Upper lobe of right lung (tissue), 1 donor: ENCODE measurements around the gene HCCS. TPM values are rescaled to one million over a fixed set of nuclear protein-coding genes. Genes with fewer than 3 reads are reported as not detected.
"Not testable (repeated sequence)": the region's sequence is repeated elsewhere in the genome, so short reads cannot be mapped to it uniquely, and the experiment has no call there.

Experiments used
- ATAC-seq: fragments of 200-7000 bp; cut with Tn5 transposase; one replicate; pipeline ENCODE4 v1.9.1; 2020; ENCODE audit warnings: mild to moderate bottlenecking, moderate library complexity
- DNase-seq: peaks from one replicate; pipeline ENCODE4 v3.0.0-alpha.2; 2020
- H3K27ac ChIP-seq: fragments of 200-600 bp; one replicate; pipeline ENCODE4 v1.8.0; 2022
- H3K27me3 ChIP-seq: fragments of 200-600 bp; one replicate; pipeline ENCODE4 v1.8.0; 2022; ENCODE audit warnings: mild to moderate bottlenecking
- H3K36me3 ChIP-seq: fragments of 200-600 bp; one replicate; pipeline ENCODE4 v1.8.0; 2022
- H3K4me1 ChIP-seq: fragments of 200-600 bp; one replicate; pipeline ENCODE4 v1.8.0; 2022
- H3K4me3 ChIP-seq: fragments of 200-600 bp; one replicate; pipeline ENCODE4 v1.8.0; 2022; ENCODE audit warnings: mild to moderate bottlenecking
- H3K9me3 ChIP-seq: fragments of 200-600 bp; one replicate; pipeline ENCODE4 v1.8.0; 2022
- intact Hi-C: fragments of 100-400 bp; cut with DNase I; formaldehyde crosslinking; loops from one replicate; pipeline ENCODE4 v1.11.0; 2022
- total RNA-seq: library from RNA; stranded (reverse); fragmentation: NEBNext Ultra II Directional; extraction: Animal tissue kit (Norgen Biotek cat#: 25700); gene quantifications from one replicate; pipeline ENCODE4 v1.2.1, GENCODE V29; 2021
- TF ChIP-seq, protein P1 (sequence below): fragments of 200-600 bp; IDR thresholded peaks from one replicate; pipeline ENCODE4 v1.8.0; 2022; ENCODE audit warnings: antibody characterized with exemption
- donor health status: DM: no; HTN: yes; CAD: no; lungs with severe emphysema.

Gene HCCS
- total RNA-seq, 1 donor from 2014 or later: 19.4 TPM

DNA sequence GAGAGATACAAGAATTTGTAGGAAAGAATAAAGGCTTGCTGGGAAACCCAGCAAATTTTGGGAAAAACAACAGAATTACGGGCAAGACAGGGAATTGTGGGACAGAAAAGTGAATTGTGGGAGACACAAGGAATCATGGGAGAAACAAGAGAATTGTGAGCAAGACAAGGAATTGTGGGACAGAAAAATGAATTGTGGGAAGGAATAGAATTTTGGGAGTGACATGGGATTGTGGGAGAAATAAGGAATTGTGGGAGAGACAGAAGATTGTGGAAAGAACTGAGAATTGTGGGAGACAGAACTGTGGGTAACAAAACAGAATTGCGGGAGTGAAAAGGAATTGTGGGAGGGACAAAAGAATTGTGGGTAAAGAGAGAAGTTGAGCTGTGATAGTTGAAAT lies 1.2 kb upstream of the HCCS start:
- peaks cover 5% of the 10 kb centered on the region for H3K4me1 ChIP-seq
- H3K27me3 ChIP-seq: no peaks in the 10 kb centered on the region
- peaks cover 4% of the 10 kb centered on the region for H3K36me3 ChIP-seq
- H3K27ac ChIP-seq: no peak overlapping the region
- intact Hi-C loops: no loop called here
- no peaks in the 10 kb centered on the region for H3K9me3 ChIP-seq
- TF ChIP-seq, protein P1, sequence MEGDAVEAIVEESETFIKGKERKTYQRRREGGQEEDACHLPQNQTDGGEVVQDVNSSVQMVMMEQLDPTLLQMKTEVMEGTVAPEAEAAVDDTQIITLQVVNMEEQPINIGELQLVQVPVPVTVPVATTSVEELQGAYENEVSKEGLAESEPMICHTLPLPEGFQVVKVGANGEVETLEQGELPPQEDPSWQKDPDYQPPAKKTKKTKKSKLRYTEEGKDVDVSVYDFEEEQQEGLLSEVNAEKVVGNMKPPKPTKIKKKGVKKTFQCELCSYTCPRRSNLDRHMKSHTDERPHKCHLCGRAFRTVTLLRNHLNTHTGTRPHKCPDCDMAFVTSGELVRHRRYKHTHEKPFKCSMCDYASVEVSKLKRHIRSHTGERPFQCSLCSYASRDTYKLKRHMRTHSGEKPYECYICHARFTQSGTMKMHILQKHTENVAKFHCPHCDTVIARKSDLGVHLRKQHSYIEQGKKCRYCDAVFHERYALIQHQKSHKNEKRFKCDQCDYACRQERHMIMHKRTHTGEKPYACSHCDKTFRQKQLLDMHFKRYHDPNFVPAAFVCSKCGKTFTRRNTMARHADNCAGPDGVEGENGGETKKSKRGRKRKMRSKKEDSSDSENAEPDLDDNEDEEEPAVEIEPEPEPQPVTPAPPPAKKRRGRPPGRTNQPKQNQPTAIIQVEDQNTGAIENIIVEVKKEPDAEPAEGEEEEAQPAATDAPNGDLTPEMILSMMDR: no peak
- no peak overlapping the region for H3K4me3 ChIP-seq
- ATAC-seq (no peak), DNase-seq (no peak)

DNA sequence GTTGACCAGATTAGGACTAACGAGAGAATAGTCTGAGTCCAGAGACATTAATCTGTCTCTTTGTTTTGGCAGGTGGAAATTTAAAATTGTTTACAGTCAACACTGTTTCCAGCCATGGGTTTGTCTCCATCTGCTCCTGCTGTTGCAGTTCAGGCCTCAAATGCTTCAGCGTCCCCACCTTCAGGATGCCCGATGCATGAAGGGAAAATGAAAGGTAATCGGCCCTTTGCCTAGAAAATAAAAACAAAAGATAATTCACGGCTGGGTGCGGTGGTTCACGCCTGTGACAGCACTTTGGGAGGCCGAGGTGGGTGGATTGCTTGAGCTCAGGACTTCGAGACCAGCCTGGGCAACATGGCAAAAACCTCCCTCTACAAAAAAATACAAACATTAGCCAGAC lies 815 bp downstream of the HCCS start:
- intact Hi-C loops: no loop called here
- H3K36me3 ChIP-seq: peaks cover 23% of the 10 kb centered on the region
- peak overlapping the region; percentile 68 for H3K4me3 ChIP-seq
- no peak for DNase-seq
- no peaks in the 10 kb centered on the region for H3K9me3 ChIP-seq
- H3K4me1 ChIP-seq: peaks cover 5% of the 10 kb centered on the region
- TF ChIP-seq, protein P1: no peak
- peak overlapping the region; percentile 81 for H3K27ac ChIP-seq
- H3K27me3 ChIP-seq: no peaks in the 10 kb centered on the region
- no peak for ATAC-seq

DNA sequence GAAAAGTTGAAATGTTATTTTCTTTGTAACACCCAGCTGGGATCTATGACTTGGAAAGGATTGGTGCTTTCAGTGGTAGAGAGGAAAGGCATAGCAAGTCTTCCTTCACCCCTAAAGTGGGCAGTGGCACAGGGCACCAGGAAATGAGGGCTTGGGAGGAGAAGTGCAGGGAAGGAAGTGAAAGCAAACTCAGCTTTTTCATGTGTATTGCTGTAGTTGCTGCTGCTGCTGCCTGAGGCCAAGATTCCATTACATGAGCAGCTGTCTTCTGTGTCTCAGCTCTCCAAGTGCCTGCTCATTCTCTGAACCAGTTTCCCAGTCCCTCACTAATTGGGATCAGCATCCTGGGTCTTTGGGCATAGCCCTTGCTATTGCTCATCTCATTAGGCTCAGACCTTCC lies 2.6 kb downstream of the HCCS start:
- peak; percentile 28 for ATAC-seq
- no peak overlapping the region for H3K27ac ChIP-seq
- intact Hi-C loops: no loop called here

DNA sequence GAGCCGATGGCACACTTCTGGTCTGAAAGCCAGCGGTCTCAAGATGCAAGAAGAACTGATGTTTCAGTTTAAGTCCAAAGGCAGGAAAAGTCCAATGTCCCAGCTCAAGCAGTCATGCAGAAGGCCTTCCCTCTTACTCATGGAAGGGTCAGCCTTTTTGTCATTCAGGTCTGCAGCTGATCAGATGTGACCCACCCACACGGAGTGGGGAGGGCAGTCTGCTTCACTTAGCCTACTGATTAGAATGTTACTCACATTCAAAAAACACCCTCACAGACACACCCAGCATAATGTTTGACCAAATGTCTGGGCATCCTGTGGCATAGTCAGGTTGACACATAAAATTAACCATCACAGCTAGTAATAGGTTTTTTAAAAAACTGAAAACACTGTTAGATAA lies 6.6 kb downstream of the HCCS start:
- H3K36me3 ChIP-seq: peaks cover 69% of the 10 kb centered on the region
- H3K27ac ChIP-seq: no peak overlapping the region
- TF ChIP-seq, protein P1: no peak
- intact Hi-C loops: no loop called here
- DNase-seq (no peak), ATAC-seq (no peak)
- no peak overlapping the region for H3K4me3 ChIP-seq
- H3K4me1 ChIP-seq: no peaks in the 10 kb centered on the region
- H3K27me3 ChIP-seq: no peaks in the 10 kb centered on the region
- H3K9me3 ChIP-seq: no peaks in the 10 kb centered on the region

More for the DNA sequence above, 2.6 kb downstream of the HCCS start:
- Histone ChIP-seq H3K4me1 (peaks cover 5% of the 10 kb centered on the region), H3K4me3 (no peak overlapping the region), H3K36me3 (peaks cover 40% of the 10 kb centered on the region), H3K27me3 (no peaks in the 10 kb centered on the region), H3K9me3 (no peaks in the 10 kb centered on the region)
- TF ChIP-seq, protein P1: no peak
- no peak for DNase-seq

DNA sequence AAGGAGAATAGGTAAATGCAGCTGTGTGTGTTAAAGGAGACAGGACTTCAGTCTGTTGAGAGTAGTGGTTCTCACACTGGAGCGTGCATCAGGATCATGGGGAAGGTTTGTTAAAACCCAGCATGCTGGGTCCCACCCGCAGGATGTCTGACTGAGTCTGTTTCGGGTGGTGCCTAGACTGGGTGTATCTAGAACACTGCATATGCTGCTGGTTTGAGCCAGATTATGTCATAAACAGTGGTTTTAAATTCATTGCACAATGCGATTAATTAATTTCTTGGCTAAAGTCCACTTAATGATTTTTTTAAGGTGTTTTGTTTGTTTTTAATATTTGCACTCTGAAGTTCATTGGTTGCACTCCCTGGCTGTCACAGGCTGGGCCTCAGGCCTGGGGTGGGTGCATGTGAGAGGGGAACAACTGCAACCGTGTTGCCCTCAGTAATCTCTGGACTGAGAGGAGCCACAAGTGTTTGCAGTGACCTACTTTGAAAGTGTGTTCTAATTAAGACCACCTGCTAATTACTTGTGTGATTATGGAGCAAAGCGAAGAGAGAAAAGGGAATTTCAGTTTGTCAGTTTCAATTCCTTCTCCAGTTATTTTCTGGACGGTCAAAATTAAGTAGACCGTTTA lies 8.3 kb downstream of the HCCS start:
- ATAC-seq (no peak), DNase-seq (no peak)
- H3K27ac ChIP-seq: no peak overlapping the region
- H3K4me1 ChIP-seq: no peaks in the 10 kb centered on the region
- TF ChIP-seq, protein P1: no peak
- no peaks in the 10 kb centered on the region for H3K27me3 ChIP-seq
- H3K9me3 ChIP-seq: no peaks in the 10 kb centered on the region
- intact Hi-C loops: no loop called here
- no peak overlapping the region for H3K4me3 ChIP-seq
- H3K36me3 ChIP-seq: peaks cover 69% of the 10 kb centered on the region

DNA sequence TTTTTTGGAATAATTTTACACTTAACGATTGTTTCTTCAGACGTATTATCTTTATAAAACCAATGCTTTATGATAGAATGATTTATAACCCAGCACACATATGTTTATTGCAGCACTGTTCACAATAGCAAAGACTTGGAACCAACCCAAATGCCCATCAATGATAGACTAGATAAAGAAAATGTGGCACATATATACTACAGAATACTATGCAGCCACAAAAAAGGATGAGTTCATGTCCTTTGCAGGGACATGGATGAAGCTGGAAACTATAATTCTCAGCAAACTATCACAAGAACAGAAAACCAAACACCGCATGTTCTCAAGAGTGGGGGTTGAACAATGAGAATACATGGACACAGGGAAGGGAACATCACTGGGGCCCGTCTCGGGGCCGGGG lies 12.0 kb downstream of the HCCS start:
- H3K27ac ChIP-seq, ATAC-seq, H3K4me1 ChIP-seq, intact Hi-C loops, H3K27me3 ChIP-seq, DNase-seq, H3K4me3 ChIP-seq, H3K9me3 ChIP-seq: not testable (repeated sequence)
- peaks cover 34% of the 10 kb centered on the region for H3K36me3 ChIP-seq
